Common myeloid progenitor, CD34-positive (primary cell): ENCODE measurements around the gene VPS4A. TPM values are rescaled to one million over a fixed set of nuclear protein-coding genes. Genes with fewer than 3 reads are reported as not detected.

Experiments
- CTCF ChIA-PET: fragments of 350-600 bp; sonication (Branson Sonifier 250); formaldehyde crosslinking; loops from one replicate; lab custom pipeline; 2021; ENCODE audit warnings: antibody characterized with exemption; lab: Charles Lee
- POLR2A ChIA-PET: fragments of 350-600 bp; sonication (Branson Sonifier 250); formaldehyde crosslinking; loops from one replicate; lab custom pipeline; 2021; ENCODE audit warnings: antibody characterized with exemption; lab: Charles Lee
- DNase-seq, 3 donors: peaks; one replicate each; pipeline versions ENCODE4 v3.0.0 to v3.0.0-alpha.2; 2013
- H3K27ac ChIP-seq, 2 experiments: 1 replicate in 1 of 2; 2 replicates in 1 of 2; pipeline ENCODE4 v1.7.0; 2013; ENCODE audit warnings: inconsistent platforms in 2 of 2, low read length in 2 of 2, mild to moderate bottlenecking in 2 of 2, low read depth in 1 of 2, moderate library complexity in 1 of 2; ENCODE audit not compliant: severe bottlenecking in 2 of 2, insufficient read depth in 1 of 2, poor library complexity in 1 of 2
- H3K27me3 ChIP-seq, 5 experiments: replicated peaks in 2 of 5; 1 replicate in 3 of 5; 2 replicates in 2 of 5; pipeline versions ENCODE4 v1.6.1 to v1.7.0; 2013; ENCODE audit warnings: low read length in 4 of 5, mild to moderate bottlenecking in 2 of 5, moderate library complexity in 2 of 5, inconsistent platforms in 1 of 5; ENCODE audit not compliant: insufficient read depth in 5 of 5, control insufficient read depth in 4 of 5
- H3K36me3 ChIP-seq, 4 experiments: 1 replicate in 2 of 4; 2 replicates in 2 of 4; pipeline versions ENCODE4 v1.6.1 to v1.7.0; 2013; ENCODE audit warnings: low read length in 3 of 4, control low read depth in 1 of 4, mild to moderate bottlenecking in 1 of 4; ENCODE audit not compliant: control insufficient read depth in 4 of 4, insufficient read depth in 4 of 4
- H3K4me1 ChIP-seq, 4 experiments: 1 replicate in 3 of 4; 2 replicates in 1 of 4; pipeline versions ENCODE4 v1.6.1 to v1.7.1; 2013; ENCODE audit warnings: low read length in 3 of 4, mild to moderate bottlenecking in 3 of 4, control low read depth in 1 of 4, inconsistent platforms in 1 of 4, moderate library complexity in 1 of 4; ENCODE audit not compliant: control insufficient read depth in 4 of 4, insufficient read depth in 4 of 4; ENCODE audit errors: control extremely low read depth in 1 of 4
- H3K4me3 ChIP-seq, 7 experiments: 1 replicate in 4 of 7; 2 replicates in 3 of 7; pipeline versions ENCODE4 v1.5.1 to v1.7.0; 2013; ENCODE audit warnings: mild to moderate bottlenecking in 7 of 7, low read length in 6 of 7, moderate library complexity in 6 of 7, inconsistent platforms in 2 of 7, low read depth in 2 of 7, control low read depth in 1 of 7; ENCODE audit not compliant: insufficient read depth in 4 of 7, control insufficient read depth in 1 of 7; ENCODE audit errors: extremely low read depth in 1 of 7
- H3K9me3 ChIP-seq, 5 experiments: 1 replicate in 4 of 5; 2 replicates in 1 of 5; pipeline versions ENCODE4 v1.6.1 to v1.7.1; 2013; ENCODE audit warnings: low read length in 4 of 5, mild to moderate bottlenecking in 2 of 5, inconsistent platforms in 1 of 5, low read depth in 1 of 5, moderate library complexity in 1 of 5; ENCODE audit not compliant: control insufficient read depth in 4 of 5, insufficient read depth in 2 of 5; ENCODE audit errors: control extremely low read depth in 1 of 5
- WGBS: methylation state at CpG from one replicate; pipeline ENCODE4 v1.1.5; 2013; ENCODE audit not compliant: insufficient coverage; 5-methylcytosine and 5-hydroxymethylcytosine counted together
- polyA plus RNA-seq: library from polyadenylated mRNA; unstranded; fragments of 120-200 nt; gene quantifications from one replicate; pipeline ENCODE4 v1.2.1, GENCODE V29; 2013

VPS4A gene
- 33.4 TPM for polyA plus RNA-seq

DNA sequence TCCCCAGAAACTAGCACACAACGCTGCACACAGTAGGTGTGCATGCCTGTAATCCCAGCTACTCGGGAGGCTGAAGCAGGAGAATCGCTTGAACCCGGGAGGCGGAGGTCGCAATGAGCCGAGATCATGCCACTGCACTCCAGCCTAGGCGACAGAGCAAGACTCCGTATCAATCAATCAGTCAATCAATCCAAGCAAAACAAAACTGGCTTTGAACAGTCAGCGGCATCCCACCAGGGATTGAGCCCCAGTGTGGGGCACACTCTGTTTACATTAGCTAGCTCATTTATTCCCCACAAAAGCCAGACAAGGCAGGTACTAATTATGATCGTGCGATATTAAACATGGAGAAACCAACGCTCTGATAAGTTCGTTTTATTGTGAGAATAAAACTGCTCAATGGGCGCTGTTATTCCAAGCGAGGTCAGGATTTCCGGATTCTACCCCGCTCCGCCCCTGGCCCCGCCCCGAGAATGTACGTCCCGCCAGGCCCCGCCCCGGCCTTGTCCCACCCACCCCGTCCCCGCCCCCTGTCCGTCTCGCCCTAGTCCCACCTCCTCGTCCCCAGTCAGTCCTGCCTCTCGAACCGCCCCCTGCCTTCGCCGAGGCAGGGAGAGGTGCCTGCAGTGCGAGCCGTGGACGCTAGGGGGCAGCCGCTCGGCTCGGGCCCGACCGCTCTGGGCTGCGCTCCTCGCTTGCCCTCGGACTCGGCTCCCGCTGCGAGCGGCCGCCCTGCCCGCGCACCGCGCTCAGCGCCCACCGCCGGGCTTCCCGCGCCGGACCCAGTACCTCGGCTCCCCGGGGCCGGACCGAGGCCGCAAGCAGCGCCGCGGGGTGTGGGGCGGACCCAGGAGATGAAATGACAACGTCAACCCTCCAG, at the start of gene VPS4A:
Gene VPS4A (plus strand): TSS at position 698 of the 880 bp plus-strand sequence. CDS start 162 bp downstream, at position 860.
- Histone ChIP-seq H3K27me3 (no peaks in the 10 kb centered on the region), H3K4me3 (peak within 1 kb of the TSS; percentile 78 to 95 (median 87)), H3K9me3 (no peaks in the 10 kb centered on the region), H3K4me1 (peaks cover 3 to 12% (median 8%) of the 10 kb centered on the region in 4 experiments), H3K27ac (peak within 1 kb of the TSS; percentile 61 to 87), H3K36me3 (peaks cover 3 to 25% (median 16%) of the 10 kb centered on the region in 4 experiments)
- CTCF ChIA-PET, result interaction anchor here (0.9 to 5.5 kb wide), 3 partner anchors 8 to 861 kb away, joined by 3 to 28 read pairs (median 3); partner anchors contain the start of gene PDF
- WGBS, result 8% methylated on average over 56 of the region's 70 CpGs
- peak; percentile 94 to 97 (median 97) for DNase-seq
- POLR2A ChIA-PET, result no interaction called here

GRCh38 chr16:69266334-69267063, 44.7 kb upstream of the VPS4A start:
- H3K9me3 ChIP-seq, result no peaks in the 10 kb centered on the region
- 95% methylated on average over 3 of the region's 4 CpGs for WGBS
- POLR2A ChIA-PET, result no interaction called here
- CTCF ChIA-PET, result no interaction called here
- H3K27me3 ChIP-seq, result no peaks in the 10 kb centered on the region
- H3K36me3 ChIP-seq, result no peaks in the 10 kb centered on the region
- H3K4me1 ChIP-seq, result peaks cover 0 to 11% (median 6%) of the 10 kb centered on the region in 4 experiments
- no peak overlapping the region for H3K4me3 ChIP-seq
- H3K27ac ChIP-seq, result no peak overlapping the region
- DNase-seq, result no peak

DNA sequence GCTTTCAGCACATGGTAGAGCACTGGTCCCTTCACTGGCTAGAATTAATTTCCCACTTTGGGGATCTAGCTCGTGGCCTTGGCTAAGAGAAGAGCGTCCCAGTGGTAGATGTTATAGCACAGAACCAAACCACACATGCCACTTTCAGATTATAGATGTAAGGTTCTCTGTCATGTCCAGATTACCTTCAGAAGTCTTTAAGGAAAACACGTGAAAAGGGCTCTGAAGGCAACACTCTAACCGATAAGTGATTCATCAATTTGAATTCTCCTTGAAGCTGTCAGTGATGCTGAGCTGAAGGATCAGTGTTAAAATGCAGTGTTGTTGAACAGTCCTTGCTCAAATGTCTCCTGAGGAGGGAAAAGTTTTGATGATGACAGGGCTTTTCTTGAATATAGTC, 43.5 kb upstream of the VPS4A start:
- 100% methylated on average over 1 of the region's 4 CpGs for WGBS
- no peak for DNase-seq
- no peak overlapping the region for H3K27ac ChIP-seq
- no peak overlapping the region for H3K4me3 ChIP-seq
- no peaks in the 10 kb centered on the region for H3K27me3 ChIP-seq
- ChIA-PET POLR2A (no interaction called here), CTCF (interaction anchor here (2.8 kb wide), 1 partner anchor 18 kb away, joined by 11 read pairs; no protein-coding TSS in a partner anchor)
- peaks cover 0 to 11% (median 6%) of the 10 kb centered on the region in 4 experiments for H3K4me1 ChIP-seq
- H3K36me3 ChIP-seq, result no peaks in the 10 kb centered on the region
- H3K9me3 ChIP-seq, result no peaks in the 10 kb centered on the region

GRCh38 chr16:69270395-69270794, 40.8 kb upstream of the VPS4A start:
- WGBS, result no CpG with 5 or more reads among the region's 3 CpGs
- H3K27me3 ChIP-seq, result no peaks in the 10 kb centered on the region
- H3K4me3 ChIP-seq, result no peak overlapping the region
- H3K27ac ChIP-seq, result no peak overlapping the region
- peaks cover 0 to 11% (median 6%) of the 10 kb centered on the region in 4 experiments for H3K4me1 ChIP-seq
- DNase-seq, result peak; percentile 21 to 76 (median 73)
- no peaks in the 10 kb centered on the region for H3K9me3 ChIP-seq
- no peaks in the 10 kb centered on the region for H3K36me3 ChIP-seq
- POLR2A ChIA-PET, result interaction anchor here (0.7 kb wide), 1 partner anchor 11 kb away, joined by 6 read pairs; no protein-coding TSS in a partner anchor
- CTCF ChIA-PET, result interaction anchor here (0.9 to 3.4 kb wide), 2 partner anchors 11 to 97 kb away, joined by 3 to 11 read pairs; no protein-coding TSS in a partner anchor

DNA sequence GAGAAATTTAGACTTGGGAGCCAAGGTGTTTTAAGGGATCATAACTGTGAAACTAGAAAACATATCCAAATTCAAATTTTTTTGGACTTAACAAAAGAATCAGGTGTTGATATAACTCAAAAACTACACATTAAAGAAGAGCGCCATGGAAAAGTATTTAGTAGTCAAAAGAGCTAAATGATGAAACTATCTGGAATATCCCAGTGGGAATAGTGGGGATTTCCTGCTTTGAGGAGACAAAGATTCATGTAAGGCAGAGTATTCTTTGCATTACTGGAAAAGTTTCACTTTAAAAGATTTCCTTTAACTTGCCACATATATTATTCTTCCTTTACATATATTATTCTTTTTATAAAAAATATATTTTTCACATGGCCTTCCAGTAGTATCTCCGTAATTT, 40.3 kb upstream of the VPS4A start:
- no peaks in the 10 kb centered on the region for H3K27me3 ChIP-seq
- no peaks in the 10 kb centered on the region for H3K9me3 ChIP-seq
- peaks cover 0 to 11% (median 6%) of the 10 kb centered on the region in 4 experiments for H3K4me1 ChIP-seq
- DNase-seq, result no peak
- WGBS, result no CpG with 5 or more reads among the region's 2 CpGs
- CTCF ChIA-PET, result interaction anchor here (0.9 to 3.4 kb wide), 2 partner anchors 11 to 97 kb away, joined by 3 to 11 read pairs; no protein-coding TSS in a partner anchor
- POLR2A ChIA-PET, result no interaction called here
- H3K27ac ChIP-seq, result no peak overlapping the region
- H3K4me3 ChIP-seq, result no peak overlapping the region
- H3K36me3 ChIP-seq, result no peaks in the 10 kb centered on the region

GRCh38 chr16:69273009-69273408, 38.1 kb upstream of the VPS4A start:
- Histone ChIP-seq H3K4me1 (peaks cover 0 to 11% (median 6%) of the 10 kb centered on the region in 4 experiments), H3K9me3 (no peaks in the 10 kb centered on the region), H3K27me3 (no peaks in the 10 kb centered on the region), H3K4me3 (no peak overlapping the region), H3K27ac (no peak overlapping the region), H3K36me3 (no peaks in the 10 kb centered on the region)
- POLR2A ChIA-PET, result no interaction called here
- CTCF ChIA-PET, result interaction anchor here (1.2 to 3.4 kb wide), 3 partner anchors 13 kb away, joined by 3 to 11 read pairs (median 4); no protein-coding TSS in a partner anchor
- DNase-seq, result no peak
- 94% methylated on average over 3 of the region's 4 CpGs for WGBS
